Common myeloid progenitor, CD34-positive (primary cell): ENCODE data around the gene LRPPRC.

Experiments
- CTCF ChIA-PET: fragments of 350-600 bp; sonication (Branson Sonifier 250); formaldehyde crosslinking; loops from one replicate; lab custom pipeline; 2021; ENCODE audit warnings: antibody characterized with exemption; lab: Charles Lee
- POLR2A ChIA-PET: fragments of 350-600 bp; sonication (Branson Sonifier 250); formaldehyde crosslinking; loops from one replicate; lab custom pipeline; 2021; ENCODE audit warnings: antibody characterized with exemption; lab: Charles Lee
- DNase-seq, 3 donors: peaks; one replicate each; pipeline versions ENCODE4 v3.0.0 to v3.0.0-alpha.2; 2013
- H3K27ac ChIP-seq, 2 experiments: 1 replicate in 1 of 2; 2 replicates in 1 of 2; pipeline ENCODE4 v1.7.0; 2013; ENCODE audit warnings: inconsistent platforms in 2 of 2, low read length in 2 of 2, mild to moderate bottlenecking in 2 of 2, low read depth in 1 of 2, moderate library complexity in 1 of 2; ENCODE audit not compliant: severe bottlenecking in 2 of 2, insufficient read depth in 1 of 2, poor library complexity in 1 of 2
- H3K27me3 ChIP-seq, 5 experiments: replicated peaks in 2 of 5; 1 replicate in 3 of 5; 2 replicates in 2 of 5; pipeline versions ENCODE4 v1.6.1 to v1.7.0; 2013; ENCODE audit warnings: low read length in 4 of 5, mild to moderate bottlenecking in 2 of 5, moderate library complexity in 2 of 5, inconsistent platforms in 1 of 5; ENCODE audit not compliant: insufficient read depth in 5 of 5, control insufficient read depth in 4 of 5
- H3K36me3 ChIP-seq, 4 experiments: 1 replicate in 2 of 4; 2 replicates in 2 of 4; pipeline versions ENCODE4 v1.6.1 to v1.7.0; 2013; ENCODE audit warnings: low read length in 3 of 4, control low read depth in 1 of 4, mild to moderate bottlenecking in 1 of 4; ENCODE audit not compliant: control insufficient read depth in 4 of 4, insufficient read depth in 4 of 4
- H3K4me1 ChIP-seq, 4 experiments: 1 replicate in 3 of 4; 2 replicates in 1 of 4; pipeline versions ENCODE4 v1.6.1 to v1.7.1; 2013; ENCODE audit warnings: low read length in 3 of 4, mild to moderate bottlenecking in 3 of 4, control low read depth in 1 of 4, inconsistent platforms in 1 of 4, moderate library complexity in 1 of 4; ENCODE audit not compliant: control insufficient read depth in 4 of 4, insufficient read depth in 4 of 4; ENCODE audit errors: control extremely low read depth in 1 of 4
- H3K4me3 ChIP-seq, 7 experiments: 1 replicate in 4 of 7; 2 replicates in 3 of 7; pipeline versions ENCODE4 v1.5.1 to v1.7.0; 2013; ENCODE audit warnings: mild to moderate bottlenecking in 7 of 7, low read length in 6 of 7, moderate library complexity in 6 of 7, inconsistent platforms in 2 of 7, low read depth in 2 of 7, control low read depth in 1 of 7; ENCODE audit not compliant: insufficient read depth in 4 of 7, control insufficient read depth in 1 of 7; ENCODE audit errors: extremely low read depth in 1 of 7
- H3K9me3 ChIP-seq, 5 experiments: 1 replicate in 4 of 5; 2 replicates in 1 of 5; pipeline versions ENCODE4 v1.6.1 to v1.7.1; 2013; ENCODE audit warnings: low read length in 4 of 5, mild to moderate bottlenecking in 2 of 5, inconsistent platforms in 1 of 5, low read depth in 1 of 5, moderate library complexity in 1 of 5; ENCODE audit not compliant: control insufficient read depth in 4 of 5, insufficient read depth in 2 of 5; ENCODE audit errors: control extremely low read depth in 1 of 5
- WGBS: methylation state at CpG from one replicate; pipeline ENCODE4 v1.1.5; 2013; ENCODE audit not compliant: insufficient coverage; 5-methylcytosine and 5-hydroxymethylcytosine counted together

LRPPRC gene

GRCh38 chr2:43852196-43852730 lies 143.5 kb downstream of the LRPPRC start:
- POLR2A ChIA-PET = no interaction called here
- Histone ChIP-seq H3K9me3 (no peaks in the 10 kb centered on the region), H3K4me3 (no peak overlapping the region), H3K36me3 (no peaks in the 10 kb centered on the region), H3K4me1 (no peaks in the 10 kb centered on the region), H3K27ac (no peak overlapping the region), H3K27me3 (peaks cover 0 to 28% (median 5%) of the 10 kb centered on the region in 5 experiments)
- WGBS = 98% methylated on average over 15 of the region's 21 CpGs
- CTCF ChIA-PET = no interaction called here
- no peak for DNase-seq

GRCh38 chr2:43851011-43851980 lies 144.5 kb downstream of the LRPPRC start:
- H3K4me3 ChIP-seq = no peak overlapping the region
- H3K27me3 ChIP-seq = peaks cover 0 to 20% (median 3%) of the 10 kb centered on the region in 5 experiments
- H3K36me3 ChIP-seq = no peaks in the 10 kb centered on the region
- POLR2A ChIA-PET = no interaction called here
- no peaks in the 10 kb centered on the region for H3K9me3 ChIP-seq
- no peak for DNase-seq
- H3K27ac ChIP-seq = no peak overlapping the region
- CTCF ChIA-PET = interaction anchor here (0.7 to 1.3 kb wide), 3 partner anchors 29 to 406 kb away, joined by 3 read pairs; no protein-coding TSS in a partner anchor
- WGBS = 100% methylated on average over 18 of the region's 20 CpGs
- H3K4me1 ChIP-seq = no peaks in the 10 kb centered on the region

GRCh38 chr2:43848214-43848613 lies 147.6 kb downstream of the LRPPRC start:
- CTCF ChIA-PET = no interaction called here
- Histone ChIP-seq H3K36me3 (no peaks in the 10 kb centered on the region), H3K27me3 (peaks cover 0 to 4% (median 2%) of the 10 kb centered on the region in 5 experiments), H3K9me3 (no peaks in the 10 kb centered on the region), H3K4me3 (no peak overlapping the region), H3K27ac (no peak overlapping the region), H3K4me1 (no peaks in the 10 kb centered on the region)
- POLR2A ChIA-PET = no interaction called here
- DNase-seq = no peak
- 100% methylated on average over 1 of the region's 1 CpG for WGBS

- ChIA-PET POLR2A (interaction anchor here (0.7 kb wide), 1 partner anchor 1375 kb away, joined by 3 read pairs; no protein-coding TSS in a partner anchor), CTCF (no interaction called here)
- no peaks in the 10 kb centered on the region for H3K9me3 ChIP-seq
- H3K27me3 ChIP-seq = peaks cover 0 to 4% (median 2%) of the 10 kb centered on the region in 5 experiments
- H3K27ac ChIP-seq = no peak overlapping the region
- no peaks in the 10 kb centered on the region for H3K36me3 ChIP-seq
- WGBS = 95% methylated on average over 5 of the region's 5 CpGs
- H3K4me3 ChIP-seq = no peak overlapping the region
- no peaks in the 10 kb centered on the region for H3K4me1 ChIP-seq
- DNase-seq = no peak
These were observed 149.5 kb downstream of the LRPPRC start for GRCh38 chr2:43846140-43846793.

GRCh38 chr2:43845181-43845580 lies 150.6 kb downstream of the LRPPRC start:
- peaks cover 0 to 4% (median 2%) of the 10 kb centered on the region in 5 experiments for H3K27me3 ChIP-seq
- WGBS = 100% methylated on average over 1 of the region's 1 CpG
- POLR2A ChIA-PET = interaction anchor here (0.7 kb wide), 1 partner anchor 1376 kb away, joined by 3 read pairs; no protein-coding TSS in a partner anchor
- CTCF ChIA-PET = no interaction called here
- H3K9me3 ChIP-seq = no peaks in the 10 kb centered on the region
- H3K4me3 ChIP-seq = no peak overlapping the region
- H3K36me3 ChIP-seq = no peaks in the 10 kb centered on the region
- no peak for DNase-seq
- H3K27ac ChIP-seq = no peak overlapping the region
- no peaks in the 10 kb centered on the region for H3K4me1 ChIP-seq

- ChIA-PET POLR2A (no interaction called here), CTCF (no interaction called here)
- Histone ChIP-seq H3K4me3 (no peak overlapping the region), H3K27ac (no peak overlapping the region), H3K27me3 (peaks cover 0 to 6% (median 2%) of the 10 kb centered on the region in 5 experiments), H3K9me3 (no peaks in the 10 kb centered on the region), H3K36me3 (no peaks in the 10 kb centered on the region), H3K4me1 (no peaks in the 10 kb centered on the region)
- WGBS = 100% methylated on average over 8 of the region's 9 CpGs
- DNase-seq = no peak
These were observed 152.9 kb downstream of the LRPPRC start for GRCh38 chr2:43842866-43843226.
